RWPE2 (cell line): ENCODE data around the gene C2.
A peak's percentile ranks its signal among the peaks of the same experiment; 100 is the strongest.
"Not testable (repeated sequence)": the region's sequence is repeated elsewhere in the genome, so short reads cannot be mapped to it uniquely, and the experiment has no call there.

Experiments
- ATAC-seq: fragments of 200-7000 bp; cut with Tn5 transposase; 3 replicates; pipeline ENCODE4 v1.9.1; 2021; ENCODE audit warnings: low read depth
- DNase-seq: peaks from one replicate; pipeline ENCODE4 v3.0.0-alpha.2; 2020; ENCODE audit warnings: low spot score
- H3K27ac ChIP-seq: fragments of 450-650 bp; 2 replicates; pipeline ENCODE4 v1.5.1; 2017; ENCODE audit warnings: mild to moderate bottlenecking; ENCODE audit not compliant: poor library complexity, severe bottlenecking
- H3K27me3 ChIP-seq: fragments of 250-450 bp; sonication (Bioruptor Pico); 2 replicates; pipeline ENCODE4 v1.5.1; 2021; ENCODE audit warnings: mild to moderate bottlenecking, moderate library complexity; ENCODE audit not compliant: insufficient read depth, poor library complexity, severe bottlenecking
- H3K36me3 ChIP-seq: fragments of 250-450 bp; sonication (Bioruptor Pico); 2 replicates; pipeline ENCODE4 v1.5.1; 2020; ENCODE audit warnings: low read depth, mild to moderate bottlenecking, moderate library complexity
- H3K4me1 ChIP-seq: fragments of 250-450 bp; sonication (Bioruptor Pico); 2 replicates; pipeline ENCODE4 v1.5.1; 2021; ENCODE audit warnings: mild to moderate bottlenecking, moderate library complexity; ENCODE audit not compliant: insufficient read depth, poor library complexity, severe bottlenecking
- H3K4me3 ChIP-seq: fragments of 250-450 bp; sonication (Bioruptor Pico); 2 replicates; pipeline ENCODE4 v1.5.1; 2021; ENCODE audit warnings: mild to moderate bottlenecking, moderate library complexity; ENCODE audit not compliant: severe bottlenecking
- H3K9me3 ChIP-seq: fragments of 250-450 bp; sonication (Bioruptor Pico); 2 replicates; pipeline ENCODE4 v1.5.1; 2021; ENCODE audit warnings: mild to moderate bottlenecking, moderate library complexity; ENCODE audit not compliant: severe bottlenecking
- CTCF ChIP-seq: fragments of 450-650 bp; IDR thresholded peaks from one replicate; pipeline ENCODE4 v1.5.1; 2017; ENCODE audit warnings: mild to moderate bottlenecking, moderate library complexity; ENCODE audit not compliant: poor library complexity, severe bottlenecking

The C2 gene

GRCh38 chr6:31907158-31907813 is 20.2 kb upstream of the C2 start:
- no peak for TF ChIP-seq CTCF
- Histone ChIP-seq H3K27ac (no peak overlapping the region), H3K9me3 (no peaks in the 10 kb centered on the region), H3K4me1 (peaks cover 16% of the 10 kb centered on the region), H3K4me3 (no peak overlapping the region), H3K27me3 (no peaks in the 10 kb centered on the region), H3K36me3 (no peaks in the 10 kb centered on the region)
- ATAC-seq: no peak
- DNase-seq: no peak

GRCh38 chr6:31908255-31908654 is 19.3 kb upstream of the C2 start:
- not testable (repeated sequence) for DNase-seq, ATAC-seq, H3K36me3 ChIP-seq, H3K9me3 ChIP-seq, H3K4me3 ChIP-seq, H3K27me3 ChIP-seq, H3K27ac ChIP-seq
- H3K4me1 ChIP-seq: peaks cover 16% of the 10 kb centered on the region

- H3K9me3 ChIP-seq: no peaks in the 10 kb centered on the region
- TF ChIP-seq CTCF: no peak
- ATAC-seq (0 out of 3 replicates have a peak, but pooled peaks have one; percentile 33), DNase-seq (no peak)
- H3K27ac ChIP-seq: no peak overlapping the region
- H3K4me3 ChIP-seq: no peak overlapping the region
- H3K36me3 ChIP-seq: no peaks in the 10 kb centered on the region
- H3K27me3 ChIP-seq: no peaks in the 10 kb centered on the region
- peaks cover 16% of the 10 kb centered on the region for H3K4me1 ChIP-seq
These were observed 18.7 kb upstream of the C2 start for GRCh38 chr6:31908791-31909190.

GRCh38 chr6:31909298-31909697 is 18.2 kb upstream of the C2 start:
- not testable (repeated sequence) for H3K36me3 ChIP-seq, ATAC-seq, DNase-seq, H3K4me3 ChIP-seq, H3K9me3 ChIP-seq, H3K27me3 ChIP-seq, H3K27ac ChIP-seq
- H3K4me1 ChIP-seq: peaks cover 16% of the 10 kb centered on the region

- no peak for TF ChIP-seq CTCF
- Histone ChIP-seq H3K36me3 (no peaks in the 10 kb centered on the region), H3K27ac (peak overlapping the region; percentile 46), H3K27me3 (no peaks in the 10 kb centered on the region), H3K4me1 (peaks cover 16% of the 10 kb centered on the region), H3K9me3 (no peaks in the 10 kb centered on the region), H3K4me3 (no peak overlapping the region)
- no peak for ATAC-seq
- DNase-seq: no peak
These were observed 15.5 kb upstream of the C2 start for GRCh38 chr6:31911826-31912585.
